ENCODE results near the gene INTS11. TPM values are rescaled to one million over a fixed set of nuclear protein-coding genes. Genes with fewer than 3 reads are reported as not detected.

INTS11 gene
- total and polyA plus RNA-seq, 7 experiments from 2014 or later: 62.8 to 187 (median 134) TPM

DNA sequence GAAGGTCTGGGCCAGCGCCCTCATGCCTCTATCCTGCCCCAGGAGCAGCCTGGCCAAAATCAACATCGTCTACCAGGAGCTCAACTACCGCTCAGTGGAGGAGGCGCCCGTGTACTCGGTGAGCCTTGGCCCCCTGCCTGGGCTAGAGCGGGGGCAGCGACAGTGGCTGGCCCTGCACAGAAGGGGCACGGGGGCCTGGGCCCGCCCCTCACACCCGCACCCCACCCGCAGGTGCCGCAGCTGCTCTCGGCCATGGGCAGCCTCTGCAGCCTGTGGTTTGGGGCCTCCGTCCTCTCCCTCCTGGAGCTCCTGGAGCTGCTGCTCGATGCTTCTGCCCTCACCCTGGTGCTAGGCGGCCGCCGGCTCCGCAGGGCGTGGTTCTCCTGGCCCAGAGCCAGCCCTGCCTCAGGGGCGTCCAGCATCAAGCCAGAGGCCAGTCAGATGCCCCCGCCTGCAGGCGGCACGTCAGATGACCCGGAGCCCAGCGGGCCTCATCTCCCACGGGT is 33.4 kb downstream of the INTS11 start:
- no peak overlapping the region for H3K27ac Mint-ChIP-seq
- H3K36me3 Mint-ChIP-seq: peaks cover 0 to 2% (median 0%) of the 10 kb centered on the region in 5 donors
- ChIA-PET POLR2A (interaction anchor here (0.8 to 0.9 kb wide), 2 partner anchors 14 to 349 kb away, joined by 3 read pairs; no protein-coding TSS in a partner anchor), CTCF (interaction anchor here (0.7 to 2.8 kb wide), 6 partner anchors 9 to 171 kb away, joined by 3 to 29 read pairs (median 4); no protein-coding TSS in a partner anchor)
- H3K9me3 Mint-ChIP-seq: no peaks in the 10 kb centered on the region
- H3K36me3 ChIP-seq (ENCODE audit: control insufficient read depth in 2 of 3, insufficient read depth in 3 of 3, low read length in 3 of 3): peaks cover 0 to 4% (median 0%) of the 10 kb centered on the region in 3 experiments
- H3K4me1 Mint-ChIP-seq: peaks cover 0 to 4% (median 0%) of the 10 kb centered on the region in 7 donors
- no peak for DNase-seq
- ATAC-seq: no peak
- no peaks in the 10 kb centered on the region for H3K9me3 ChIP-seq (ENCODE audit: control insufficient read depth in 2 of 3, low read length in 3 of 3)
- no peaks in the 10 kb centered on the region for H3K27me3 ChIP-seq (ENCODE audit: control insufficient read depth in 2 of 2, insufficient read depth in 2 of 2, low read length in 2 of 2)
- H3K4me1 ChIP-seq (ENCODE audit: control insufficient read depth in 2 of 2, insufficient read depth in 2 of 2, low read length in 2 of 2): no peaks in the 10 kb centered on the region
- H3K4me3 ChIP-seq (ENCODE audit: low read length): no peak overlapping the region
- intact Hi-C loops (cut with micrococcal nuclease): loop anchor here in 1 of 2 donors (2.0 to 5.0 kb wide), 3 partner anchors 168 to 309 kb away; partner anchors contain the start of gene PERM1
- H3K27me3 Mint-ChIP-seq: no peaks in the 10 kb centered on the region
- H3K4me3 Mint-ChIP-seq: no peak overlapping the region
- no peak overlapping the region for H3K27ac ChIP-seq (ENCODE audit: low read depth, low read length)

DNA sequence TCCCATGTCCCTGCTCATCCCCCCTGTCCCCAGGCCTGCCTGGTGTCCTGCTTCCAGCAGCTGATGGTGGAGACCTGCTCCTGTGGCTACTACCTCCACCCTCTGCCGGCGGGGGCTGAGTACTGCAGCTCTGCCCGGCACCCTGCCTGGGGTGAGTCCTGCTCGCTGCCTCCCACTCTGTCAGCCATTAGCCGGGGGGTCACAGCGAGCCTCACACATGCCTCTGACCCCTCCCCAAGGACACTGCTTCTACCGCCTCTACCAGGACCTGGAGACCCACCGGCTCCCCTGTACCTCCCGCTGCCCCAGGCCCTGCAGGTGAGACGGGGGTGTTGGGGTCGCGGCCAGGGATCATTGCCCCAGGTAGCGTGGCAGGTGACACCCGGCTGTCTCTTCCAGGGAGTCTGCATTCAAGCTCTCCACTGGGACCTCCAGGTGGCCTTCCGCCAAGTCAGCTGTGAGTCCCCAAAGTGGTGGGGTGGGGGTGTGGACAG is 34.2 kb downstream of the INTS11 start:
- Histone ChIP-seq H3K4me1 (ENCODE audit: control insufficient read depth in 2 of 2, insufficient read depth in 2 of 2, low read length in 2 of 2) (no peaks in the 10 kb centered on the region), H3K9me3 (ENCODE audit: control insufficient read depth in 2 of 3, low read length in 3 of 3) (no peaks in the 10 kb centered on the region), H3K27ac (ENCODE audit: low read depth, low read length) (no peak overlapping the region), H3K36me3 (ENCODE audit: control insufficient read depth in 2 of 3, insufficient read depth in 3 of 3, low read length in 3 of 3) (no peaks in the 10 kb centered on the region), H3K27me3 (ENCODE audit: control insufficient read depth in 2 of 2, insufficient read depth in 2 of 2, low read length in 2 of 2) (no peaks in the 10 kb centered on the region), H3K4me3 (ENCODE audit: low read length) (no peak overlapping the region)
- Mint-ChIP-seq H3K27ac (no peak overlapping the region), H3K9me3 (no peaks in the 10 kb centered on the region), H3K27me3 (no peaks in the 10 kb centered on the region), H3K4me3 (peak overlapping the region in 1 of 10 donors; percentile 52), H3K4me1 (peaks cover 0 to 4% (median 0%) of the 10 kb centered on the region in 7 donors), H3K36me3 (peaks cover 0 to 2% (median 0%) of the 10 kb centered on the region in 5 donors)
- DNase-seq (peak; percentile 32 to 75 (median 53)), ATAC-seq (peak; percentile 75)
- ChIA-PET CTCF (interaction anchor here (0.7 to 2.8 kb wide), 3 partner anchors 39 to 168 kb away, joined by 3 to 29 read pairs (median 4); no protein-coding TSS in a partner anchor), POLR2A (interaction anchor here (0.9 kb wide), 1 partner anchor 15 kb away, joined by 3 read pairs; no protein-coding TSS in a partner anchor)
- intact Hi-C loops (cut with micrococcal nuclease): loop anchor here in 1 of 2 donors (2.0 to 5.0 kb wide), 3 partner anchors 167 to 308 kb away; partner anchors contain the start of gene PERM1

DNA sequence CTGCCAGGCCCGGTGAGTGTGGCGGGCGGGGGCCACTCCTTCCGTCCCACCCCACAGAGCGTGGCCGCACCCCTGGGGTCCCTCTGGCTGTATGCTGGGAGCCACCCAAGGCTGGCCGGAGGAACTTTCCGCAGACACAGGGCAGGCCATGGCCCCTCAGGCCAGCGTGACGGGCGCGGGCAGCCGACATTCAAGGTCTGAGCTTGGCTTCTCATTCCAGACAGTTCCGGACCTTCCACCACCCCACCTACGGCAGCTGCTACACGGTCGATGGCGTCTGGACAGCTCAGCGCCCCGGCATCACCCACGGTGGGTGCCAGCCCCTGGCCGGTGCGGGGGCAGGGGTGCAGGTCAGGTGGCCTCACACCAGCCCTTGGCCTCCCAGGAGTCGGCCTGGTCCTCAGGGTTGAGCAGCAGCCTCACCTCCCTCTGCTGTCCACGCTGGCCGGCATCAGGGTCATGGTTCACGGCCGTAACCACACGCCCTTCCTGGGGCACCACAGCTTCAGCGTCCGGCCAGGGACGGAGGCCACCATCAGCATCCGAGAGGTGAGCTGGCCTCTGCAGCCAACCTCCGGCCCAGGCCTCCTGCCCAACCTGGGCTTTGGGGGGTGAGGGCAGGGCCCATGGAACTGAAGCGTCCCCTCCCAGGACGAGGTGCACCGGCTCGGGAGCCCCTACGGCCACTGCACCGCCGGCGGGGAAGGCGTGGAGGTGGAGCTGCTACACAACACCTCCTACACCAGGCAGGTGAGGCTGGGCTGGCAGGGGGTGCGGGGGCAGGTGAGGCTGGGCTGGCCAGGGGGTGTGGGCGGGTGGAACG is 37.0 kb downstream of the INTS11 start:
- H3K27me3 Mint-ChIP-seq: no peaks in the 10 kb centered on the region
- DNase-seq: no peak
- ChIA-PET CTCF (no interaction called here), POLR2A (no interaction called here)
- H3K36me3 ChIP-seq (ENCODE audit: control insufficient read depth in 2 of 3, insufficient read depth in 3 of 3, low read length in 3 of 3): no peaks in the 10 kb centered on the region
- H3K4me1 Mint-ChIP-seq: peaks cover 0 to 4% (median 0%) of the 10 kb centered on the region in 7 donors
- no peak for ATAC-seq
- H3K36me3 Mint-ChIP-seq: peaks cover 0 to 2% (median 0%) of the 10 kb centered on the region in 5 donors
- no peak overlapping the region for H3K27ac Mint-ChIP-seq
- intact Hi-C loops (cut with micrococcal nuclease): no loop called here
- H3K9me3 Mint-ChIP-seq: no peaks in the 10 kb centered on the region
- H3K27me3 ChIP-seq (ENCODE audit: control insufficient read depth in 2 of 2, insufficient read depth in 2 of 2, low read length in 2 of 2): no peaks in the 10 kb centered on the region
- no peaks in the 10 kb centered on the region for H3K4me1 ChIP-seq (ENCODE audit: control insufficient read depth in 2 of 2, insufficient read depth in 2 of 2, low read length in 2 of 2)
- H3K9me3 ChIP-seq (ENCODE audit: control insufficient read depth in 2 of 3, low read length in 3 of 3): no peaks in the 10 kb centered on the region
- no peak overlapping the region for H3K4me3 ChIP-seq (ENCODE audit: low read length)
- no peak overlapping the region for H3K27ac ChIP-seq (ENCODE audit: low read depth, low read length)
- no peak overlapping the region for H3K4me3 Mint-ChIP-seq

DNA sequence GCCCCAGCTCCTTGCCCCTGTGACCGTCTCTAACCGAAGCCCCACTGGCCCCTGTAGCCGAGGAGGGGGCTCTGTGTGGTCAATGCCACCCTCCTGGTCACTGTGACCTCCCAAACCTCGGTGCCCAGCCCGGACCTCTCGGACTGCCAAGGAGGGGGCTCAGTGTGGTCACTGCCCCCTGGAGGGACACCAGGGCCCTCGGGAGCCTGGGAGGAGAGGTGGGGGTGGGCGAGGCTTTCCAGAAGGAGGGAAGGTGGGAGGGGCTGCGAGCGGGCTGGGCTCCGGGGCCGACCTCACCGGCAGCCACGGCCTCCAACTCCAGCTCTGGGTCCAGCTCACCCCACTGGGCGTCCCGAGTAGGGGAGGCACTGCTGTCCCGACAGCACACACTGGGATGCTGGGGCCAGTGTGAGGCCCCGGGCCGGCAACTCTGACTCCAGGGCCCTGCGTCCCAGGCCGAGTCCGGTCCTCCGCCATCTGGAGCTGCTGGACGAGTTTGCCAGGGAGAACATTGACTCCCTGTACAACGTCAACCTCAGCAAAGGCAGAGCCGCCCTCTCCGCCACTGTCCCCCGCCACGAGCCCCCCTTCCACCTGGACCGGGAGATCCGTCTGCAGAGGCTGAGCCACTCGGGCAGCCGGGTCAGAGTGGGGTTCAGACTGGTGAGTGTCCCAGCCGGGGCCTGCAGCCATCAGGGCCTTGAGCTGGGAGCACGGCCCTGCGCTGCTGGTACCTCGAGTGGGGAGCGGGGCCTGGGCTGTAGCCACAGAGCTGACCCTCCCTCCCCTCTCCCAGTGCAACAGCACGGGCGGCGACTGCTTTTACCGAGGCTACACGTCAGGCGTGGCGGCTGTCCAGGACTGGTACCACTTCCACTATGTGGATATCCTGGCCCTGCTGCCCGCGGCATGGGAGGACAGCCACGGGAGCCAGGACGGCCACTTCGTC is 37.9 kb downstream of the INTS11 start:
- ATAC-seq: no peak
- no peak overlapping the region for H3K27ac ChIP-seq (ENCODE audit: low read depth, low read length)
- no peak overlapping the region for H3K4me3 ChIP-seq (ENCODE audit: low read length)
- no peaks in the 10 kb centered on the region for H3K9me3 ChIP-seq (ENCODE audit: control insufficient read depth in 2 of 3, low read length in 3 of 3)
- Mint-ChIP-seq H3K36me3 (peaks cover 0 to 2% (median 0%) of the 10 kb centered on the region in 5 donors), H3K9me3 (no peaks in the 10 kb centered on the region), H3K27ac (no peak overlapping the region), H3K4me3 (no peak overlapping the region), H3K4me1 (peaks cover 0 to 2% (median 0%) of the 10 kb centered on the region in 7 donors), H3K27me3 (no peaks in the 10 kb centered on the region)
- H3K36me3 ChIP-seq (ENCODE audit: control insufficient read depth in 2 of 3, insufficient read depth in 3 of 3, low read length in 3 of 3): no peaks in the 10 kb centered on the region
- POLR2A ChIA-PET: no interaction called here
- intact Hi-C loops (cut with micrococcal nuclease): no loop called here
- no peaks in the 10 kb centered on the region for H3K4me1 ChIP-seq (ENCODE audit: control insufficient read depth in 2 of 2, insufficient read depth in 2 of 2, low read length in 2 of 2)
- CTCF ChIA-PET: no interaction called here
- no peaks in the 10 kb centered on the region for H3K27me3 ChIP-seq (ENCODE audit: control insufficient read depth in 2 of 2, insufficient read depth in 2 of 2, low read length in 2 of 2)
- DNase-seq: no peak

GRCh38 chr1:1285611-1286311 is 38.7 kb downstream of the INTS11 start:
- no peak for ATAC-seq
- Mint-ChIP-seq H3K36me3 (peaks cover 0 to 2% (median 0%) of the 10 kb centered on the region in 5 donors), H3K4me3 (no peak overlapping the region), H3K9me3 (no peaks in the 10 kb centered on the region), H3K27ac (no peak overlapping the region), H3K4me1 (peaks cover 0 to 2% (median 0%) of the 10 kb centered on the region in 7 donors), H3K27me3 (no peaks in the 10 kb centered on the region)
- ChIA-PET CTCF (no interaction called here), POLR2A (no interaction called here)
- Histone ChIP-seq H3K9me3 (ENCODE audit: control insufficient read depth in 2 of 3, low read length in 3 of 3) (no peaks in the 10 kb centered on the region), H3K27ac (ENCODE audit: low read depth, low read length) (no peak overlapping the region), H3K27me3 (ENCODE audit: control insufficient read depth in 2 of 2, insufficient read depth in 2 of 2, low read length in 2 of 2) (no peaks in the 10 kb centered on the region), H3K4me3 (ENCODE audit: low read length) (no peak overlapping the region), H3K36me3 (ENCODE audit: control insufficient read depth in 2 of 3, insufficient read depth in 3 of 3, low read length in 3 of 3) (no peaks in the 10 kb centered on the region), H3K4me1 (ENCODE audit: control insufficient read depth in 2 of 2, insufficient read depth in 2 of 2, low read length in 2 of 2) (no peaks in the 10 kb centered on the region)
- intact Hi-C loops (cut with micrococcal nuclease): no loop called here
- DNase-seq: no peak

Measured in naive thymus-derived CD4-positive, alpha-beta T cell (primary cell).